ENCODE results near the gene EIPR1. TPM values are rescaled to one million over a fixed set of nuclear protein-coding genes. Genes with fewer than 3 reads are reported as not detected.
"Not testable (repeated sequence)": the region's sequence is repeated elsewhere in the genome, so short reads cannot be mapped to it uniquely, and the experiment has no call there.

The EIPR1 gene
- total and polyA plus RNA-seq, 2 donors (not counting 1 experiment from before 2014, with no cell fraction given): 22.3 to 23.9 TPM

DNA sequence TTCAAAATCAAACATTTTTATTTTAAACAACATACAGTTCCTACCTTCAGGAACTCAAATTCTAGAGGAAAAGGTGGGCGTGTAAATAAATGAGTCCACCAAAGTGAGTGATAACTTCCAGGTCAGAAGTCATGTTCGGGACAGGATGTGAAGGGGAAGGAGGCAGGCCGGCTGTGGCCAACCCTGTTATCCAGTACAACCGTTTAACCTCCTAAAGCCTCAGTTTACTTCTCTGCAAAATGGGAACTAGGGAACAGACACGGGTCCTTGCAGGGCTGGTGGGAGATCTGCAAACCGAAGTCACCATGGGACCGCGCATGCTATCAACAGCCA lies 373 bp downstream of the EIPR1 start:
- Histone ChIP-seq H3K79me2 (ENCODE audit: control insufficient read depth, insufficient read depth, low read length) (peaks cover 29% of the 10 kb centered on the region), H3K9ac (ENCODE audit: insufficient read depth, low read length) (peak overlapping the region; percentile 53), H2AFZ (ENCODE audit: low read length) (peak overlapping the region; percentile 57), H3K4me1 (ENCODE audit: control insufficient read depth, extremely low read depth, insufficient read depth, low read length) (peaks cover 11% of the 10 kb centered on the region), H4K20me1 (ENCODE audit: control insufficient read depth, extremely low read depth, insufficient read depth, low read length) (no peaks in the 10 kb centered on the region), H3K9me3 (ENCODE audit: control insufficient read depth, insufficient read depth, low read depth, low read length) (no peaks in the 10 kb centered on the region), H3K4me2 (ENCODE audit: extremely low read depth, insufficient read depth, low read length) (peak overlapping the region; percentile 87), H3K27me3 (ENCODE audit: control insufficient read depth, insufficient read depth, low read length) (no peaks in the 10 kb centered on the region), H3K27ac (ENCODE audit: insufficient read depth, low read length) (peak overlapping the region; percentile 63), H3K36me3 (ENCODE audit: control insufficient read depth, insufficient read depth, low read length) (peaks cover 2% of the 10 kb centered on the region), H3K4me3 (replicated peaks in 1 of 4; ENCODE audit: control extremely low read depth in 1 of 4, insufficient read depth in 1 of 4, low read depth in 3 of 4, low read length in 4 of 4) (peak overlapping the region; percentile 69 to 97 (median 83))
- TF ChIP-seq, protein P1, sequence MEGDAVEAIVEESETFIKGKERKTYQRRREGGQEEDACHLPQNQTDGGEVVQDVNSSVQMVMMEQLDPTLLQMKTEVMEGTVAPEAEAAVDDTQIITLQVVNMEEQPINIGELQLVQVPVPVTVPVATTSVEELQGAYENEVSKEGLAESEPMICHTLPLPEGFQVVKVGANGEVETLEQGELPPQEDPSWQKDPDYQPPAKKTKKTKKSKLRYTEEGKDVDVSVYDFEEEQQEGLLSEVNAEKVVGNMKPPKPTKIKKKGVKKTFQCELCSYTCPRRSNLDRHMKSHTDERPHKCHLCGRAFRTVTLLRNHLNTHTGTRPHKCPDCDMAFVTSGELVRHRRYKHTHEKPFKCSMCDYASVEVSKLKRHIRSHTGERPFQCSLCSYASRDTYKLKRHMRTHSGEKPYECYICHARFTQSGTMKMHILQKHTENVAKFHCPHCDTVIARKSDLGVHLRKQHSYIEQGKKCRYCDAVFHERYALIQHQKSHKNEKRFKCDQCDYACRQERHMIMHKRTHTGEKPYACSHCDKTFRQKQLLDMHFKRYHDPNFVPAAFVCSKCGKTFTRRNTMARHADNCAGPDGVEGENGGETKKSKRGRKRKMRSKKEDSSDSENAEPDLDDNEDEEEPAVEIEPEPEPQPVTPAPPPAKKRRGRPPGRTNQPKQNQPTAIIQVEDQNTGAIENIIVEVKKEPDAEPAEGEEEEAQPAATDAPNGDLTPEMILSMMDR (conservative IDR thresholded peaks at IDR 0.05 in 1 of 2, IDR thresholded peaks at IDR 0.05 in 1 of 2; ENCODE audit: low read depth in 1 of 2, low read length in 2 of 2): no peak
- no peak for TF ChIP-seq EZH2 (IDR thresholded peaks at IDR 0.05; ENCODE audit: low read length, missing control alignments)
- DNase-seq (ENCODE audit: low read depth in 2 of 2): peak; percentile 47 to 55

DNA sequence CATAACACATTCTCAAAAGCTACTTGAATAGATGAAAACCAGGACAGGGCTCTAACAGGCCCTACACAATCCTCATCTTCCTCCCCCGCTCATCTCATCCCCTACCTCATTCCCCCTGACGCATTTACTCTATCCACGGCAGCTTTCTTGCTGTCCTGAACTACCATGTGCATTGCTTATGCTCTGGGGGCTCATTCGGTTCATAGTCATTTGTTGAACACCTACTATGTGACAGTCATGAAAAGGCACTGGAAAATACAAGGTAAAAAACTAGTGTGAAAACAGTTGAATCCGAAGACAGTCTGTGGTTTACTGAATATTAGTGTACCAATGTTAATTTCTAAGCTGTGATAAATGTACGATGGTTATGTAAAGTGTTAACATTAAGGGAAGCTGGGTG lies 797 bp downstream of the EIPR1 start:
- Histone ChIP-seq H3K27me3 (ENCODE audit: control insufficient read depth, insufficient read depth, low read length) (no peaks in the 10 kb centered on the region), H3K4me2 (ENCODE audit: extremely low read depth, insufficient read depth, low read length) (peak overlapping the region; percentile 87), H3K9ac (ENCODE audit: insufficient read depth, low read length) (no peak overlapping the region), H3K79me2 (ENCODE audit: control insufficient read depth, insufficient read depth, low read length) (peaks cover 28% of the 10 kb centered on the region), H4K20me1 (ENCODE audit: control insufficient read depth, extremely low read depth, insufficient read depth, low read length) (no peaks in the 10 kb centered on the region), H3K36me3 (ENCODE audit: control insufficient read depth, insufficient read depth, low read length) (peaks cover 2% of the 10 kb centered on the region), H3K4me3 (replicated peaks in 1 of 4; ENCODE audit: control extremely low read depth in 1 of 4, insufficient read depth in 1 of 4, low read depth in 3 of 4, low read length in 4 of 4) (peak overlapping the region; percentile 69 to 97 (median 83)), H3K27ac (ENCODE audit: insufficient read depth, low read length) (no peak overlapping the region), H3K9me3 (ENCODE audit: control insufficient read depth, insufficient read depth, low read depth, low read length) (no peaks in the 10 kb centered on the region), H2AFZ (ENCODE audit: low read length) (no peak overlapping the region), H3K4me1 (ENCODE audit: control insufficient read depth, extremely low read depth, insufficient read depth, low read length) (peaks cover 11% of the 10 kb centered on the region)
- no peak for DNase-seq (ENCODE audit: low read depth in 2 of 2)
- TF ChIP-seq EZH2 (IDR thresholded peaks at IDR 0.05; ENCODE audit: low read length, missing control alignments): no peak
- TF ChIP-seq, protein P1 (conservative IDR thresholded peaks at IDR 0.05 in 1 of 2, IDR thresholded peaks at IDR 0.05 in 1 of 2; ENCODE audit: low read depth in 1 of 2, low read length in 2 of 2): no peak

DNA sequence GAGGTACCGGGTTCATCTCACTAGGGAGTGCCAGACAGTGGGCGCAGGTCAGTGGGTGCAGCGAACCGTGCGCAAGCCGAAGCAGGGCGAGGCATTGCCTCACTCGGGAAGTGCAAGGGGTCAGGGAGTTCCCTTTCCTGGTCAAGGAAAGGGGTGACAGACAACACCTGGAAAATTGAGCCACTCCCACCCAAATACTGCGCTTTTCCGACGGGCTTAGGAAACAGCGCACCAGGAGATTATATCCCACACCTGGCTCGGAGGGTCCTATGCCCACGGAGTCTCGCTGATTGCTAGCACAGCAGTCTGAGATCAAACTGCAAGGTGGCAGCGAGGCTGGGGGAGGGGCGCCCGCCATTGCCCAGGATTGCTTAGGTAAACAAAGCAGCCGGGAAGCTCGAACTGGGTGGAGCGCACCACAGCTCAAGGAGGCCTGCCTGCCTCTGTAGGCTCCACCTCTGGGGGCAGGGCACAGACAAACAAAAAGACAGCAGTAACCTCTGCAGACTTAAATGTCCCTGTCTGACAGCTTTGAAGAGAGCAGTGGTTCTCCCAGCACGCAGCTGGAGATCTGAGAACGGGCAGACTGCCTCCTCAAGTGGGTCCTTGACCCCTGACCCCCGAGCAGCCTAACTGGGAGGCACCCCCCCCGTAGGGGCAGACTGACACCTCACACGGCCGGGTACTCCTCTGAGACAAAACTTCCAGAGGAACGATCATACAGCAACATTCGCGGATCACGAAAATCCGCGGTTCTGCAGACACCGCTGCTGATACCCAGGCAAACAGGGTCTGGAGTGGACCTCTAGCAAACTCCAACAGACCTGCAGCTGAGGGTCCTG lies 8.1 kb downstream of the EIPR1 start:
- not testable (repeated sequence) for DNase-seq (ENCODE audit: low read depth in 2 of 2); H3K79me2 ChIP-seq (ENCODE audit: control insufficient read depth, insufficient read depth, low read length); H3K4me3 ChIP-seq (replicated peaks in 1 of 4; ENCODE audit: control extremely low read depth in 1 of 4, insufficient read depth in 1 of 4, low read depth in 3 of 4, low read length in 4 of 4)

More for the DNA sequence above, 8.1 kb downstream of the EIPR1 start:
- not testable (repeated sequence) for H3K27ac ChIP-seq (ENCODE audit: insufficient read depth, low read length); H4K20me1 ChIP-seq (ENCODE audit: control insufficient read depth, extremely low read depth, insufficient read depth, low read length); H3K36me3 ChIP-seq (ENCODE audit: control insufficient read depth, insufficient read depth, low read length); H2AFZ ChIP-seq (ENCODE audit: low read length); H3K27me3 ChIP-seq (ENCODE audit: control insufficient read depth, insufficient read depth, low read length); H3K4me1 ChIP-seq (ENCODE audit: control insufficient read depth, extremely low read depth, insufficient read depth, low read length); H3K9me3 ChIP-seq (ENCODE audit: control insufficient read depth, insufficient read depth, low read depth, low read length); H3K4me2 ChIP-seq (ENCODE audit: extremely low read depth, insufficient read depth, low read length); H3K9ac ChIP-seq (ENCODE audit: insufficient read depth, low read length)
